GM21390 (cell line): ENCODE data around the gene RALB.
A peak's percentile ranks its signal among the peaks of the same experiment; 100 is the strongest.

ENCODE experiments used
- ATAC-seq: cut with Tn5 transposase; IDR thresholded peaks from one replicate; pipeline ENCODE4 v1.9.1; 2021; ENCODE audit not compliant: unreplicated experiment

RALB gene

GRCh38 chr2:120252225-120253020 is at the start of gene RALB:
Gene RALB, plus strand, starts transcription at chr2:120252852. Its CDS starts 25,813 bp downstream, at chr2:120278665.
- peak; percentile 90 for ATAC-seq

GRCh38 chr2:120203251-120204021 is 49.2 kb upstream of the RALB start:
- ATAC-seq = no peak

GRCh38 chr2:120204022-120204405 is 48.6 kb upstream of the RALB start:
- no peak for ATAC-seq

- no peak for ATAC-seq
These were observed 48.2 kb upstream of the RALB start for GRCh38 chr2:120204417-120204816.

GRCh38 chr2:120204945-120205670 is 47.5 kb upstream of the RALB start:
- no peak for ATAC-seq

- no peak for ATAC-seq
These were observed 46.5 kb upstream of the RALB start for GRCh38 chr2:120206022-120206581.

- ATAC-seq = no peak
These were observed 44.0 kb upstream of the RALB start for GRCh38 chr2:120208381-120209353.

GRCh38 chr2:120209427-120210269 is 43.0 kb upstream of the RALB start:
- no peak for ATAC-seq

GRCh38 chr2:120210270-120210693 is 42.4 kb upstream of the RALB start:
- ATAC-seq = no peak

GRCh38 chr2:120218181-120218580 is 34.5 kb upstream of the RALB start:
- no peak for ATAC-seq

GRCh38 chr2:120219291-120219690 is 33.4 kb upstream of the RALB start:
- no peak for ATAC-seq

- ATAC-seq = no peak
These were observed 32.9 kb upstream of the RALB start for GRCh38 chr2:120219766-120220165.

- ATAC-seq = no peak
These were observed 31.9 kb upstream of the RALB start for GRCh38 chr2:120220756-120221155.

GRCh38 chr2:120221616-120222015 is 31.0 kb upstream of the RALB start:
- ATAC-seq = no peak

GRCh38 chr2:120222186-120223033 is 30.2 kb upstream of the RALB start:
- ATAC-seq = no peak

- ATAC-seq = peak; percentile 89
These were observed 29.4 kb upstream of the RALB start, which contains the start of gene TMEM185B for GRCh38 chr2:120223034-120223912. Gene TMEM185B, minus strand, starts transcription at chr2:120223400. Its CDS starts 424 bp downstream, at chr2:120222976.

GRCh38 chr2:120224256-120224655 is 28.4 kb upstream of the RALB start:
- no peak for ATAC-seq
